ENCODE data around the gene MSH6.

The MSH6 gene

GRCh38 chr2:47808614-47809013, 25.7 kb downstream of the MSH6 start:
- no peak overlapping the region for H3K4me3 ChIP-seq (ENCODE audit: low read length in 2 of 2)
- no peaks in the 10 kb centered on the region for H3K4me1 ChIP-seq (ENCODE audit: control insufficient read depth, insufficient read depth, low read length)
- H3K9ac ChIP-seq (ENCODE audit: low read length in 2 of 2) = no peak overlapping the region
- no peak overlapping the region for H3K27ac ChIP-seq (ENCODE audit: low read length)
- H3K9me3 ChIP-seq (ENCODE audit: control insufficient read depth in 2 of 2, low read length in 2 of 2) = peaks cover under 1% of the 10 kb centered on the region in 2 donors
- peaks cover 23 to 52% of the 10 kb centered on the region in 2 donors for H3K36me3 ChIP-seq (ENCODE audit: control insufficient read depth in 2 of 2, insufficient read depth in 2 of 2, low read length in 2 of 2)
- H3K27me3 ChIP-seq (ENCODE audit: control insufficient read depth in 1 of 2, insufficient read depth in 2 of 2, low read length in 2 of 2) = no peaks in the 10 kb centered on the region

DNA sequence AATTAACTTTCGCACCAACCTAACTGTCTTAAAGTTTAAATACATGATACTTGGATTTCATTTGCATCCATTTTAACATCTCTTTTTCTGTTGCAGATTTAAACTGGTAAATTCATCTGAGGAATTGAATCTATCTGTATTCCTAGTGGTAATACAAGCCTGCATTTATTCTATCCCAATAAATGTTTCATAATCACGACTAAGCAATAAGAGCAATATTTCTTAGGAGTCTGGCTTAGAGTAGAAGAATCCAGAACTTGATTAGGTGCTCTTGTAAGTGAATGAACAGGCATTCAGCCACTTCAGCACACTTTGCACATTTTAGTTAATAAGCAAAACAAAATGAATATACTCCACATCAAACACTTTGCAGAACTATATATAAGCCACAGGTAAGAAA, 27.0 kb downstream of the MSH6 start:
- H3K27ac ChIP-seq (ENCODE audit: low read length) = no peak overlapping the region
- H3K4me1 ChIP-seq (ENCODE audit: control insufficient read depth, insufficient read depth, low read length) = no peaks in the 10 kb centered on the region
- peaks cover 13 to 45% of the 10 kb centered on the region in 2 donors for H3K36me3 ChIP-seq (ENCODE audit: control insufficient read depth in 2 of 2, insufficient read depth in 2 of 2, low read length in 2 of 2)
- no peak overlapping the region for H3K9ac ChIP-seq (ENCODE audit: low read length in 2 of 2)
- no peaks in the 10 kb centered on the region for H3K9me3 ChIP-seq (ENCODE audit: control insufficient read depth in 2 of 2, low read length in 2 of 2)
- no peaks in the 10 kb centered on the region for H3K27me3 ChIP-seq (ENCODE audit: control insufficient read depth in 1 of 2, insufficient read depth in 2 of 2, low read length in 2 of 2)
- no peak overlapping the region for H3K4me3 ChIP-seq (ENCODE audit: low read length in 2 of 2)

DNA sequence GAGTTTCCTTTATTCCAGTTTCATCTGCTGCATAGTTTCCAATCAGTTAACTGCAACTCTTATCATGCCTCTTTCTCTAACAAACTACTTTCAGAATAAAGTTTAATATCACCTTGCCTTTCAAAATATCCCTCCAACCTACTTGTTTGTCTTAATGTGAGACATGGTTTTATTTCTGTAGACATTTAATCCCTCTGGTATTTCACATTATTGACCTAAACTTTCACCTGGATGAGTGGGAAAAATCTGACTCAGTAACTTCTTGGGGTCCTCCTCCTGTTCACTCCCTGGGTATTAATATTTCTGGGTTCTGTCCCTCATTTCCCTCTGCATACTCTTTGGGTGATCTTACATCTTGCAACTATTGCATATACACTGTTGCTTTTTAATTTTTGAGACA, 27.9 kb downstream of the MSH6 start:
- Histone ChIP-seq H3K36me3 (ENCODE audit: control insufficient read depth in 2 of 2, insufficient read depth in 2 of 2, low read length in 2 of 2) (peaks cover 20 to 47% of the 10 kb centered on the region in 2 donors), H3K27ac (ENCODE audit: low read length) (no peak overlapping the region), H3K9me3 (ENCODE audit: control insufficient read depth in 2 of 2, low read length in 2 of 2) (no peaks in the 10 kb centered on the region), H3K4me3 (ENCODE audit: low read length in 2 of 2) (no peak overlapping the region), H3K4me1 (ENCODE audit: control insufficient read depth, insufficient read depth, low read length) (no peaks in the 10 kb centered on the region), H3K9ac (ENCODE audit: low read length in 2 of 2) (no peak overlapping the region), H3K27me3 (ENCODE audit: control insufficient read depth in 1 of 2, insufficient read depth in 2 of 2, low read length in 2 of 2) (no peaks in the 10 kb centered on the region)

DNA sequence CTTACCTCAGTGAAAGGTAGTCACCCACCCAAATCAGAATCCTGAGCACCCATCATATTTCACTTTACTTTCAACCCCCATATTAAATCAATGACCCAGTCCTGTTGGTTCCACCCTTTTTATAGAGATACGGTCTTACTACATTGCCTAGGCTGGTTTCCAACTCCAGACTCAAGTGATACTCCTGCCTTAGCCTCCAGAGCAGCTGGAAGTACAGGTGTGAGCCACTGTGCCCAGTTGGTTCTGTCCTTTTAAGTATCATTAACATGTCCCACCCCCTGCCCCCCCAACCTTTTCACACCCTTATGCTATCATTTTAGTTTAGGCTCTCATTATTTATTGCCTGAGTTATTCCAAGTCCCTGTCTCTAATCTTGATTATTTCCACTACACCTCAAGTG, 28.7 kb downstream of the MSH6 start:
- Histone ChIP-seq H3K4me1 (ENCODE audit: control insufficient read depth, insufficient read depth, low read length) (no peaks in the 10 kb centered on the region), H3K4me3 (ENCODE audit: low read length in 2 of 2) (no peak overlapping the region), H3K9me3 (ENCODE audit: control insufficient read depth in 2 of 2, low read length in 2 of 2) (no peaks in the 10 kb centered on the region), H3K27ac (ENCODE audit: low read length) (no peak overlapping the region), H3K36me3 (ENCODE audit: control insufficient read depth in 2 of 2, insufficient read depth in 2 of 2, low read length in 2 of 2) (peaks cover 16 to 47% of the 10 kb centered on the region in 2 donors), H3K9ac (ENCODE audit: low read length in 2 of 2) (no peak overlapping the region), H3K27me3 (ENCODE audit: control insufficient read depth in 1 of 2, insufficient read depth in 2 of 2, low read length in 2 of 2) (no peaks in the 10 kb centered on the region)

DNA sequence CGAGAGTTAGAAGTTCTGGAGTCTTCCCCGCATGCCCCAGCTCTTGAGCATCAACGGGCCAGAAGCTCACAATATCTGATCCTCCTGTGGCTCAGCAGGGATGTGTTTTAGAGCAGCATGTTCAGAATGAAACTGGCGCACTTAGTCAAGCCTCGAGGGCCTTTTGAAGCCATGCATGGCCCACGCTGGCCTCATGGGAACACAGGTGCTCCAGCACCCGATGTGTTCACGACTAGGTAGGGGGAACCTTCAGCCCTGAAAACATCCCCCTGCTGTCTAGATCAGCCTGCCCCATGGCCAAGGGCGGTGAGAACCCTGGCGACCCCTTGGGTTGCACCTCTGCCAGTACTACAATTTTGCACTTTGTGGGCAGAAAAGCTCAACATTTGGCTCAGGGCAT, 32.8 kb downstream of the MSH6 start:
- no peaks in the 10 kb centered on the region for H3K4me1 ChIP-seq (ENCODE audit: control insufficient read depth, insufficient read depth, low read length)
- no peak overlapping the region for H3K27ac ChIP-seq (ENCODE audit: low read length)
- H3K4me3 ChIP-seq (ENCODE audit: low read length in 2 of 2) = no peak overlapping the region
- H3K9me3 ChIP-seq (ENCODE audit: control insufficient read depth in 2 of 2, low read length in 2 of 2) = no peaks in the 10 kb centered on the region
- no peaks in the 10 kb centered on the region for H3K27me3 ChIP-seq (ENCODE audit: control insufficient read depth in 1 of 2, insufficient read depth in 2 of 2, low read length in 2 of 2)
- no peak overlapping the region for H3K9ac ChIP-seq (ENCODE audit: low read length in 2 of 2)
- peaks cover 22 to 48% of the 10 kb centered on the region in 2 donors for H3K36me3 ChIP-seq (ENCODE audit: control insufficient read depth in 2 of 2, insufficient read depth in 2 of 2, low read length in 2 of 2)

DNA sequence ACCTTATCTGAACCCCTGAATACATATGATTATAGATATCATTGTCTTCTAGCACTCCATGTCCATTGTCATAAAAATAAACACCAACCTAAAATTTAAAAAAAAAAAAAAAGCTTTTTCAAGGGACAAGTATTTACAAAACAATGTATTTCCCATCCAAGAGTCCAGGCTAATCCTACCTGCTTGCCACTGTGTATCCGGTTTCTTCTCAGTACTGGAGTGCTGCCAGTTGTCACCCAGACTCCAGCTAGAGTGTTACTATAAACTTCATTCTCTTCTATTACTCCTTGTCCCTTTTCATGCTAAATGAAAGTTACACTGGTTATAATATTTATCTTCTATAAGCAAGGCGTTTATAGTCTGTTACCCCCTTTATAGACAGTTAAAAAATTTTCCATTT, 35.8 kb downstream of the MSH6 start:
- Histone ChIP-seq H3K36me3 (ENCODE audit: control insufficient read depth in 2 of 2, insufficient read depth in 2 of 2, low read length in 2 of 2) (peaks cover 27 to 46% of the 10 kb centered on the region in 2 donors), H3K9ac (ENCODE audit: low read length in 2 of 2) (no peak overlapping the region), H3K4me3 (ENCODE audit: low read length in 2 of 2) (no peak overlapping the region), H3K4me1 (ENCODE audit: control insufficient read depth, insufficient read depth, low read length) (no peaks in the 10 kb centered on the region), H3K9me3 (ENCODE audit: control insufficient read depth in 2 of 2, low read length in 2 of 2) (no peaks in the 10 kb centered on the region), H3K27ac (ENCODE audit: low read length) (no peak overlapping the region), H3K27me3 (ENCODE audit: control insufficient read depth in 1 of 2, insufficient read depth in 2 of 2, low read length in 2 of 2) (no peaks in the 10 kb centered on the region)

GRCh38 chr2:47819834-47820233, 36.9 kb downstream of the MSH6 start:
- H3K36me3 ChIP-seq (ENCODE audit: control insufficient read depth in 2 of 2, insufficient read depth in 2 of 2, low read length in 2 of 2) = peaks cover 30 to 50% of the 10 kb centered on the region in 2 donors
- no peaks in the 10 kb centered on the region for H3K27me3 ChIP-seq (ENCODE audit: control insufficient read depth in 1 of 2, insufficient read depth in 2 of 2, low read length in 2 of 2)

DNA sequence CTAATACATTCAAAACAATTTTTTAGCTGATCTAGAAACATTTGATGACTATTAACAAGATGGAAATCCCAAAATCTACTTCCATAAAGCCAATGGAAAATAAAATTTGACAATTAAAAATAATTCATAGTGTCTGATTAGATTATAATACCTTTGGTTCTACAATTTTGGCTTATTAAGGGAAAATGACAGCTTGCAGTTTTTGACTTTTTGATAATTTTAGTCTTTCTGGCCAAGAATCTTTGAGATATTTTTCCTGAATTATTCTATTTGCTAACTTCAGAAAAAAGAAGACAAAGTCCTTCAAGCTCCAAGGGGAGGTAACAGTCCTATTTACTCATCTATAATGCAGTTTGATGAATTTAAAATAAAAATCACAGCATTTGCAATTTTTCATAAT, 39.6 kb downstream of the MSH6 start:
- Histone ChIP-seq H3K36me3 (ENCODE audit: control insufficient read depth in 2 of 2, insufficient read depth in 2 of 2, low read length in 2 of 2) (peaks cover 18 to 32% of the 10 kb centered on the region in 2 donors), H3K27me3 (ENCODE audit: control insufficient read depth in 1 of 2, insufficient read depth in 2 of 2, low read length in 2 of 2) (no peaks in the 10 kb centered on the region), H3K9me3 (ENCODE audit: control insufficient read depth in 2 of 2, low read length in 2 of 2) (no peaks in the 10 kb centered on the region), H3K4me1 (ENCODE audit: control insufficient read depth, insufficient read depth, low read length) (no peaks in the 10 kb centered on the region), H3K9ac (ENCODE audit: low read length in 2 of 2) (no peak overlapping the region), H3K27ac (ENCODE audit: low read length) (no peak overlapping the region), H3K4me3 (ENCODE audit: low read length in 2 of 2) (no peak overlapping the region)

More at GRCh38 chr2:47819834-47820233, 36.9 kb downstream of the MSH6 start:
- Histone ChIP-seq H3K9ac (ENCODE audit: low read length in 2 of 2) (no peak overlapping the region), H3K9me3 (ENCODE audit: control insufficient read depth in 2 of 2, low read length in 2 of 2) (no peaks in the 10 kb centered on the region), H3K4me1 (ENCODE audit: control insufficient read depth, insufficient read depth, low read length) (no peaks in the 10 kb centered on the region), H3K27ac (ENCODE audit: low read length) (no peak overlapping the region), H3K4me3 (ENCODE audit: low read length in 2 of 2) (no peak overlapping the region)

GRCh38 chr2:47833516-47833968, 50.6 kb downstream of the MSH6 start:
- peaks cover 21 to 26% of the 10 kb centered on the region in 2 donors for H3K36me3 ChIP-seq (ENCODE audit: control insufficient read depth in 2 of 2, insufficient read depth in 2 of 2, low read length in 2 of 2)
- no peak overlapping the region for H3K27ac ChIP-seq (ENCODE audit: low read length)

DNA sequence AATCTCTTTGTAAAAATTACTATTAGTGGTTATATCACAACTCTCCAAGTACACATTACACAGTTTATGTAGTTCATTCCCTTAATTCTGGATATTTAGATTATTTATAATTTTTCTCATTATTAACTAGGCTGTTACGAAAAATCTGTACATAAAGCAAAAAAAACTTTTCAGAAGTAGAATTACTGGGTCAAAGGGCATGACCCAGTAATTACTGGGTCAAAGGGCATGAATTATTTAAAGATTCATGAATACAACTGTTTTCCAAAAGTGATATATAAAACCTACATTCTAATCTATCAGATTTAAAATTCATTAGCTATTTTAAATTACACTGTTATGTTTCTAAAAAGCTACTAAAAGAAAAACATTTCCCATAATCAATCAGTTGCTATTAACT, 55.3 kb downstream of the MSH6 start:
- Histone ChIP-seq H3K9me3 (ENCODE audit: control insufficient read depth in 2 of 2, low read length in 2 of 2) (no peaks in the 10 kb centered on the region), H3K36me3 (ENCODE audit: control insufficient read depth in 2 of 2, insufficient read depth in 2 of 2, low read length in 2 of 2) (peaks cover 15 to 16% of the 10 kb centered on the region in 2 donors), H3K4me3 (ENCODE audit: low read length in 2 of 2) (no peak overlapping the region), H3K9ac (ENCODE audit: low read length in 2 of 2) (no peak overlapping the region), H3K4me1 (ENCODE audit: control insufficient read depth, insufficient read depth, low read length) (no peaks in the 10 kb centered on the region), H3K27ac (ENCODE audit: low read length) (no peak overlapping the region), H3K27me3 (ENCODE audit: control insufficient read depth in 1 of 2, insufficient read depth in 2 of 2, low read length in 2 of 2) (no peaks in the 10 kb centered on the region)

More at GRCh38 chr2:47833516-47833968, 50.6 kb downstream of the MSH6 start:
- H3K9ac ChIP-seq (ENCODE audit: low read length in 2 of 2) = no peak overlapping the region
- no peaks in the 10 kb centered on the region for H3K4me1 ChIP-seq (ENCODE audit: control insufficient read depth, insufficient read depth, low read length)
- H3K27me3 ChIP-seq (ENCODE audit: control insufficient read depth in 1 of 2, insufficient read depth in 2 of 2, low read length in 2 of 2) = no peaks in the 10 kb centered on the region
- no peaks in the 10 kb centered on the region for H3K9me3 ChIP-seq (ENCODE audit: control insufficient read depth in 2 of 2, low read length in 2 of 2)
- no peak overlapping the region for H3K4me3 ChIP-seq (ENCODE audit: low read length in 2 of 2)

- H3K27ac ChIP-seq (ENCODE audit: low read length) = no peak overlapping the region
- no peak overlapping the region for H3K9ac ChIP-seq (ENCODE audit: low read length in 2 of 2)
- peaks cover 15 to 16% of the 10 kb centered on the region in 2 donors for H3K36me3 ChIP-seq (ENCODE audit: control insufficient read depth in 2 of 2, insufficient read depth in 2 of 2, low read length in 2 of 2)
- no peak overlapping the region for H3K4me3 ChIP-seq (ENCODE audit: low read length in 2 of 2)
- no peaks in the 10 kb centered on the region for H3K9me3 ChIP-seq (ENCODE audit: control insufficient read depth in 2 of 2, low read length in 2 of 2)
- H3K4me1 ChIP-seq (ENCODE audit: control insufficient read depth, insufficient read depth, low read length) = no peaks in the 10 kb centered on the region
- H3K27me3 ChIP-seq (ENCODE audit: control insufficient read depth in 1 of 2, insufficient read depth in 2 of 2, low read length in 2 of 2) = no peaks in the 10 kb centered on the region
Measured at GRCh38 chr2:47838686-47839085, 55.7 kb downstream of the MSH6 start.
